ENCODE results near the gene IRAG1.

IRAG1 gene

GRCh38 chr11:10720881-10721376, 27.4 kb upstream of the IRAG1 start:
- H3K27ac ChIP-seq, result no peak overlapping the region
- TF ChIP-seq, protein P1, sequence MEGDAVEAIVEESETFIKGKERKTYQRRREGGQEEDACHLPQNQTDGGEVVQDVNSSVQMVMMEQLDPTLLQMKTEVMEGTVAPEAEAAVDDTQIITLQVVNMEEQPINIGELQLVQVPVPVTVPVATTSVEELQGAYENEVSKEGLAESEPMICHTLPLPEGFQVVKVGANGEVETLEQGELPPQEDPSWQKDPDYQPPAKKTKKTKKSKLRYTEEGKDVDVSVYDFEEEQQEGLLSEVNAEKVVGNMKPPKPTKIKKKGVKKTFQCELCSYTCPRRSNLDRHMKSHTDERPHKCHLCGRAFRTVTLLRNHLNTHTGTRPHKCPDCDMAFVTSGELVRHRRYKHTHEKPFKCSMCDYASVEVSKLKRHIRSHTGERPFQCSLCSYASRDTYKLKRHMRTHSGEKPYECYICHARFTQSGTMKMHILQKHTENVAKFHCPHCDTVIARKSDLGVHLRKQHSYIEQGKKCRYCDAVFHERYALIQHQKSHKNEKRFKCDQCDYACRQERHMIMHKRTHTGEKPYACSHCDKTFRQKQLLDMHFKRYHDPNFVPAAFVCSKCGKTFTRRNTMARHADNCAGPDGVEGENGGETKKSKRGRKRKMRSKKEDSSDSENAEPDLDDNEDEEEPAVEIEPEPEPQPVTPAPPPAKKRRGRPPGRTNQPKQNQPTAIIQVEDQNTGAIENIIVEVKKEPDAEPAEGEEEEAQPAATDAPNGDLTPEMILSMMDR (IDR thresholded peaks at IDR 0.05), result no peak
- TF ChIP-seq ZFX (IDR thresholded peaks at IDR 0.05; ENCODE audit: borderline replicate concordance), result no peak

- no peak for TF ChIP-seq ZFX (IDR thresholded peaks at IDR 0.05; ENCODE audit: borderline replicate concordance)
- TF ChIP-seq, protein P1 (IDR thresholded peaks at IDR 0.05), result no peak
- no peak overlapping the region for H3K27ac ChIP-seq
Measured at GRCh38 chr11:10719616-10720015, 26.1 kb upstream of the IRAG1 start.

DNA sequence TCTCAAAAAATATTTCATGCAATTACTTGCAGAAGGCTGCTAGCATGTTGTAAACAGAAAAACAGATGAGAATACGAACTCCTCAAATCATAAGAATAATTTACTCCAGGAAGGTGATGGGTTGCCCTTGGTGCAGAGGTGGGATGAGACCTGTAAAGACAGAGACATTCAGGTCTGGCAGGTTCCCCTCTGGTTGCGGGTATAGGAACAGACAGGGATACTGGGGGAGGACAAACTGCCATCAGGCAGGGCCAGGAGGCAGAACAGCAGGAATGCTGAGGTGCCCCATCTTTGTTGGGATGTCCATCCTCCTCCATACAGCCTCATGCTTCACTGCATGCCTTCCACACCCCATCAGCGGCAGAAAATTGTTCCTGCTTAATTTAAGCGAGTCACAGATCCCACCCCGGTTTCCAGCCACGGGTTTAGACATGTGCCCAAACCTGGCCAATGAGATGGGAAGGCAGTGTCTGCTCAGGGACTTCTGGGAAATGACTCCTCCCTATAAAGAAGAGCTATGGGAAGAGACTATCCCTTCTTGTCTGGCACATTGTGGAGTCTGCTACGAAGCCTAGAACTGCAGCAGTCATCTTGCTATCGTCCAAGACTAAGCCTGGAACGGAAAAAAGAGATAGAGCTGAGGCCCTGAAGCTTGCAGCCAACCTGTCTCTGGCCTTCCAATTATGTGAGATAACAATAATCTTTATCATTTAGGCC, 23.1 kb upstream of the IRAG1 start:
- no peak overlapping the region for H3K27ac ChIP-seq
- TF ChIP-seq ZFX (IDR thresholded peaks at IDR 0.05; ENCODE audit: borderline replicate concordance), result no peak
- TF ChIP-seq, protein P1 (IDR thresholded peaks at IDR 0.05), result no peak

DNA sequence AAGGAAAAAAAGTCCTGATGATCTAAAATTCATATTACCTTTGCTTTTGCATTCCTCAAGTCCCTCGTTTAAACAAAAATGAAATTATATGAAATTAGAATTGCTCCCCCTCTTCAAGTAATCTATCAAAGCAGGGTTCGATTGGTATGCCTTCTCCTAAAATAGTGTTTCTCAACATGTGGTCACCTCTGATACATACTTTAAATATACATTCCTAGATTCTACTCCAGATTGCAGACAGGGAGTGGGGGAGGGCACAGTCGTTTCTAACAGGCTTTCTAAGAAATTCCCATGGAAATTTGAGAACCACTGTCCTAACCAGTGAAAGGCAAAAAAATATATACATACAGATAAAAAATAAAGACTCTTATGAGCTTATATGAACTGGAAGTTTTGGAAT, 22.6 kb upstream of the IRAG1 start:
- H3K27ac ChIP-seq, result no peak overlapping the region
- TF ChIP-seq ZFX (IDR thresholded peaks at IDR 0.05; ENCODE audit: borderline replicate concordance), result no peak
- TF ChIP-seq, protein P1 (IDR thresholded peaks at IDR 0.05), result no peak

- TF ChIP-seq, protein P1 (IDR thresholded peaks at IDR 0.05), result no peak
- TF ChIP-seq ZFX (IDR thresholded peaks at IDR 0.05; ENCODE audit: borderline replicate concordance), result no peak
- no peak overlapping the region for H3K27ac ChIP-seq
Measured at GRCh38 chr11:10715571-10715970, 22.0 kb upstream of the IRAG1 start.

DNA sequence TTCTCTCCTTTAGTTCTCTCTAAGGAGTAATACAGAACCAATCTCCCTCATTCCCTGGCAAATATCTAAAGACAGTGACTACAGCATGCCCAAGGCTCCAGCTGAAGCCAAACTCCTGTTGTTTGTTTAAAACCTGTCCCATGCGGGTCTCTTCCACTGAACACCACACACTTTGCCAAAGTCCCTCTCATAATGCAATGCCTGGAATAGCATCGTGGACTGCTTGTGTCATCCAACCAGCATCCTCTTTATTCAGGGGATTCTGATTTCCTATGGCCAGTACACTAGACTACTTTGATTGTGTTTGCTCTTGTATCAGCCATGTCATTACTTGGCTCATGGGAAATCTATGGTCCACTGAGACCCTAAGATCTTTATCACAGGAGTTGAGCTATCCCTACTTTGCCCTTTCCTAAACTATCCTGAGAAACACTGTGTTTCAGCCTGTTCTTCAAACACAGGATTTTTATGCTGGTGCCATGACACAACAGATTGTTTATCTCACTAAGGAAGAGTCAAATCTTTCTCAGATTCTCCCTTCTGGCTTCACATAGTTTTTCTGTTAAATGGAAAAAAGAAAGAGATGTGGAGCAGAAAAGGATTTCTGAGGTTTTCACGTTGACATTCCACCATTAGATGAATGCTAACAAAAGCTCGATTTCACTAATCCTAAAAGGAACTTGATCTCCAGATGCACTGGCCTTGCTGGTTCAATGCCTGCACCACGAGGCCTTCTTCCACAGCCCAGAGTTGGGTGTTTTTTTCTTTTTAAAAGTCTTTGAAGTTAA, 15.9 kb upstream of the IRAG1 start:
- no peak overlapping the region for H3K27ac ChIP-seq
- TF ChIP-seq, protein P1 (IDR thresholded peaks at IDR 0.05), result no peak
- no peak for TF ChIP-seq ZFX (IDR thresholded peaks at IDR 0.05; ENCODE audit: borderline replicate concordance)

DNA sequence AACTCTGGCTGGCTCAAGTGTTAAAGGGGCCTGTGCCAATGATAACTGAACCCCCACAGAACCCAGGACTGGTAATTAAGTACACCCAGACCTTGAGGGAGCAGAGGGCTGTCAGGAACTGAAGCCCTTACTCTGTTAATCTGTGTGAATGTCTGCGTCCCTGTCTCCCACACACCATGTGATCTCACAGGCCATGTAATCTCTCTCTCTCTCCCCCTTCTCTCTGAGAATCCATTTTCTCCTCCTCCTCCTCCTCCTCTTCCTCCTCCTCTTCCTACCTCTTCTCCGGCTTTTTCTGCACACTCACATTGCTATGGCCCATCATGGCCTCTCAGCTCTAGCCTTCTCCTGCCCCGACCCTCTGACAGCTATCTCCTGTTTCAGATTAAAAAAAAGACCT, 14.6 kb upstream of the IRAG1 start:
- no peak for TF ChIP-seq ZFX (IDR thresholded peaks at IDR 0.05; ENCODE audit: borderline replicate concordance)
- TF ChIP-seq, protein P1 (IDR thresholded peaks at IDR 0.05), result no peak
- no peak overlapping the region for H3K27ac ChIP-seq
